Measurements from ENCODE around the gene BGN.
A peak's percentile ranks its signal among the peaks of the same experiment; 100 is the strongest.

BGN gene

DNA sequence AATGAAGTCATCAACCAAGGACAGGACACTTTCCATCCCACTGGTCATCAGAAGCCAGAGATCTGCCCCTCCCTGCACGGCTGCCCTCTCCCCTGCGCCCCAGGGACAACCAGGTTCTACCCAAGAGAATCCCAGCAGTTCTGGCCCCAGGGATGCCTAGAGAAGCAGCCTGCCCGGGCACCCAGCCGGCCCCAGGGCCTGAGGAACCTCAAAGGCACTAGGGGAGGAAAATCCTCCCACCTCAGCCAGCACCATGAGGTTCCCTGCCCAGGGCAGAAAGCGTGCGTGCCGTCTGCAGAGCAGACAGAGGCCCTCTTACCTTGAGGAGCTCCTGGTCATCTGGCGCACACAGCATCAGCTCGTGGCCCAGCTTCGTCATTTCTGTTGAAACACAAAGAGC, 32.5 kb upstream of the BGN start:
- DNase-seq: no peak

GRCh38 chrX:153463031-153463430, 31.7 kb upstream of the BGN start:
- no peak for DNase-seq

- DNase-seq: no peak
Measured at GRCh38 chrX:153463556-153463955, 31.2 kb upstream of the BGN start.

DNA sequence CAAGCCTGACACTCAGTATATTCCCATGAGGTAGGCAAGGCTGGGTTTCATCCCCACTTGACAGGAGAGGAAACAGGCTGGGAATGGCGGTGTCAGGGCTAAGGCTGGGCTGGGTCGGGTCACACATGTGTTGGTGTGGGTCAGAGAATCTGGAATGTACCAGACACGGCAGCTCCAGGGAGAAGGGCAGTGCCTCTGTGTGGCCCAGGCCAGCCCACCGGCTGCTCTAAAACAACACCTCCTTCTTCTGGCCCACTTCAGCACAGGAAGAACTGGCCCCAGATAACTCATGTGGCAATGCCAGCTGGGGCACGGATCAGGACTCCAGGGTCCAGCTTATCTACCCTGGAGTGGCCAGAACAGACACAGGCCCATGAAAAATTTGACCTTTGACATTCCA, 30.7 kb upstream of the BGN start:
- DNase-seq: no peak

DNA sequence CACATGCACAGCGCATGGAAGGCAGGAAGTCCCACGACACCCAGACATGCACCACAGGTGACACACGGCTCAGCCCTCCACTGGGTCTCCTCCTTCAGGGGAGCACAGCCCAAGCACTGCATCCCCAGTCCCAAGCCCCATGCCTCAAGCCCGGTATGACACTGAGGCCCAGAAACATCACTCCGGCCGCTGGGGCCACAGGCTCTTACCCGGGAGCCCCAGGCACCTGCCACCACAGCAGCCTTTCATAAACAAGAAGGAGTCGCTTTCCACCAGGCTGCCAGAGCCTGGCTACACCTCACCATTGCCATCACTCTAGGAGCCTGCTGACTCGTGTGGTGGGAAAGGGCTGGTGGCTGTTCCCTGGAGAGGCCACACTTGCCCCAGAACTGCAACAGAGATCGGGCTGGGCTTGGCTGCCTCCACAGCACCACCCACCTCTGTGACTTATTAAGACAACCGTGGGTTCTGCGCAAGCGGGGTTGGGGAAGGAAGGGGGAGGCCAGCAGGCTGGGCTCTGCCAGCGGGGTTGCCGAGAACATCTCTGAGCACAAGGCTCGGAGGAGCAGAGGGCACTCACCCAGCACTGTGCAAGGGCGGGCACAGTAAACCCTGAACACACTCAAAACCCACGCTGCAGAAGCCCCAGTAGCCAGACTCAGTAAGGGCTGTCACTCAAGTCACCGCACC, 28.9 kb upstream of the BGN start:
- DNase-seq: no peak

- no peak for DNase-seq
Measured at GRCh38 chrX:153468008-153468580, 26.7 kb upstream of the BGN start.

GRCh38 chrX:153469811-153470410, 24.9 kb upstream of the BGN start:
- DNase-seq: no peak

- peak; percentile 86 for DNase-seq
Measured at GRCh38 chrX:153470411-153471363, 24.1 kb upstream of the BGN start, which contains the start of gene HAUS7. Gene HAUS7 (minus strand): TSS chrX:153470576. CDS start chrX:153470557, 19 bp downstream.

GRCh38 chrX:153471663-153472280, 23.0 kb upstream of the BGN start:
- no peak for DNase-seq

- no peak for DNase-seq
Measured at GRCh38 chrX:153473126-153473525, 21.7 kb upstream of the BGN start.

DNA sequence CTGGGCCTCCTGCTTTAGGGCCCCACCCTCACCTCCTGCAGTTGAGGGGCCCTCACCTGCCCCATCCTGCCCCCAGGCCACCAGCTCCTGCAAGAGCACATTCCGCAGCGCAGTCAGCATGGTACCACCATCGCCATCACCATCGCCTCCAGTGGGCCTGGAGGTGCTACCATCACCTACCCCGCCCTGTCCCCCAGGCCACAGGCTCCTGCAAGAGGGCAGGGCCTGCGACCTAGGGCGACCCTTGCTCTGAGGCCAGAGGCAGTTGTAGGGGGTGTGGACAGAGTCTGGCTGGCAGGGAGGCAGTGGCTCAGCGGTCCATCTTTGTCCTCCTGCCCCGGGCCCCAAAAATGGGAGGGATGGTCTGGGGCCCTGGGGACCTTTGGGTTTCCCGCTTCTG, 20.5 kb upstream of the BGN start:
- DNase-seq: no peak

GRCh38 chrX:153474718-153475117, 20.1 kb upstream of the BGN start:
- DNase-seq: no peak

- no peak for DNase-seq
Measured at GRCh38 chrX:153475271-153475670, 19.5 kb upstream of the BGN start.

GRCh38 chrX:153475751-153476281, 19.0 kb upstream of the BGN start:
- DNase-seq: no peak

DNA sequence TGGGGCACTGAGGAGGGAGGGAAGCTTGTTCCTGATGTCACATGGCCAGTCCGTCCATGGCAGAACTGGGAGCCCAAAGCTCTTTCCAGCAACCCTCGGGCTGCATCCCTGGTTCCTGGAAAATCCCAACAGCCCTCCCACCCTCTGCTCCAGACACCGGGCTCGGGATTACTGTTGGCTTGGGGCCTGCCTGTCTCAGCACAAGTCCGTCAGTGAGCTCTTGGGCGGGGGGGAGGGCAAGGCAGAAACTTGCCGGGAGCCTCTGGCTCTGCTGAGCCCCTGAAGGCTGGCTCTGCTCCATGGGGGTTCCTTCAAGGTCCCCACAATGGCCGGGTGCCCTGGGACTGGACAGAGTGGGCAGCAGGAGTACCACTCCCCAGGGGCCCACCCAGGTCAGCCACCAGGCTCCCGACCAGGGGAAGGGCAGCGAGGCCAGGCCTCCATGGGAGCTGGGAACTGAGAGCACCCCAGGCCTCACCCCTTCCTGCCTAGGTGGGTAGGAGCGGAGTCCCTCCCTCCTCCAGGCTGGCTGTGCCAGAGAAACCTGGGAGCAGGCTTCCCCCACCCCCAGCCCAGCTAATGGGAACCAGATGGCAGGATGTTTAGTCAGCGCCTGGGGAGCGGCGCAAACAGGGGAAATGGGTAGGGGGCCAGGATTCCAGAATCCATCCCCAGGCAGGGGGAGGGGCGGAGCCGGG, 18.0 kb upstream of the BGN start:
- DNase-seq: no peak

DNA sequence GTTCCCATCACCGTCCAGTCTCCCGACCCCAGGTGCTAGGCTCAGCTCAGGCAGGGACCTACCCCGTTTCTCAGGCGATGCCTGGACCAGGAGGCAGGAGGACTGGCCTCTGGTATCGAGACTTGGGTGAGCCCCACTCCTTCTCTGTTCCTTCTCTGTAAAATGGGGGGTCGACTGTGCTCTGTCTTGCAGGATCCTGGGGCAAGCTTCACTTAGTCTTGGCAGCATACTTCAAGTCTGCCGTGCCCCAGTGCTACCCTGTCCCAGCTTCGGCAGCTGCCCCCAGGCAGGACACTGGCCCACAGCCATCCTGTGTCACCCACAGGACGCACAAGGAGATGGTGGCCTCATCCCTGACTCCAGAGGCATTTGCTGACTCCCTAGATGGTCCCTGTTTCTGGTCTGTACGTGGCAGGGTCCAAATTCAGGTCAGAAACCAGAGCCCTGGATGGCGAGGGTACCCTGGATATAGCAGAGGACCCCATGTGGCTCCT, 17.4 kb upstream of the BGN start:
- no peak for DNase-seq

DNA sequence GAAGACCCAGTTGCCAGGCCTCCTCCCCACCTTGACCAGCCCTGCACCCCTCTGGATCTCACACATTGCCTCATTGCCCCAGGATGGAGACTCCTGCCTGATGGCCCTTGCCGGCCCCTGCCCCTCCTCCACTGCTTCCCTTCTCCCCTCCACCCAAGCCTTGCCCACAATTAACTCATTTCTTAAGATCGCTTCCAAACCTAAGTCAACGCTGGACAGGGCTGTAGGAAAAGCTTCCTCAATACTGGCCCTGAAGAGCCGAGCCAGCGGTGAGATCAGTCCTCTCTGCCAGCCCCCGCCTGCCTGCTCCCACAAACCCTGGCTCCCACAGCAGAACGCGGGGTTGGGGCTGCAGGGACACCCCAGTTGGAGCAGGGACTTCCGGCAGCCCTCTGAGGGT, 16.9 kb upstream of the BGN start:
- DNase-seq: no peak

GRCh38 chrX:153478746-153479145, 16.0 kb upstream of the BGN start:
- no peak for DNase-seq

GRCh38 chrX:153481043-153481442, 13.7 kb upstream of the BGN start:
- DNase-seq: no peak

DNA sequence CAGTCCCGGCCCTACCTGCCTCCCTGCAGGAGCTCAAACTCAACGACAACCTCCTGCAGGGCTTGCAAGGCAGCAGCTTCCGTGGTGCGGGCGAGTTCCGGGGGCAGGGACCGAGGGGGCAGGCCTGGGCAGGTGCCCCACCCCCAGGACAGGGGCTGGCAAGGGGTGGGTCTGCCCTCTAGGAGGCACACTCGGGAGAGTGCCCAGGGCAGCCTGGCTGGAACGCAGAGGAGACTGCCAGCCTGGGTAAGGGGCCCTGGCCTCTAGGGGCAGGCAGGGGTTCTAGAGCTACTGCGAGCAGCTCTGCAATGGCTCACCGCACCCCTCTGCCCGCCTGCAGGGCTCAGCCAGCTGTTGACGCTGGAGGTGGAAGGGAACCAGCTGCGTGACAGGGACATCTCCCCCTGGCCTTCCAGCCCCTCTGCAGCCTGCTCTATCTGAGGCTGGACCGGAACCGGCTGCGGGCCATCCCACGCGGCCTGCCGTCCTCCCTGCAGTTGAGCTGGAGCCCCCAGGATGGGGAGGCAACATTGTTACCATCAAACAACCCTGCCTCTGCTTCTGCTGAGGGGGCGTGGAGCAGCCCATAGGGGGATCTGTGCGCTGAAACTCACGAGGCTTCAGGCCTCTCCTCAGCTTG, 12.3 kb upstream of the BGN start:
- DNase-seq: no peak

- peak; percentile 4 for DNase-seq
Measured at GRCh38 chrX:153485396-153486080, 9.2 kb upstream of the BGN start.
